Measurements from ENCODE around the gene SMARCAL1. TPM values are rescaled to one million over a fixed set of nuclear protein-coding genes. Genes with fewer than 3 reads are reported as not detected.

Gene SMARCAL1
- total and polyA plus RNA-seq, 2 experiments from 2014 or later = 18.8 to 19.9 TPM

- Histone ChIP-seq H2AFZ (no peak overlapping the region), H3K9me2 (replicated peaks; ENCODE audit: insufficient read depth) (no peaks in the 10 kb centered on the region), H3K27me3 (no peaks in the 10 kb centered on the region), H3K9me3 (ENCODE audit: low read depth) (no peaks in the 10 kb centered on the region), H3K4me2 (no peak overlapping the region), H4K20me1 (ENCODE audit: insufficient read depth, poor library complexity, severe bottlenecking) (no peaks in the 10 kb centered on the region), H3K36me3 (replicated peaks; ENCODE audit: insufficient read depth, low read depth) (no peaks in the 10 kb centered on the region), H3K4me1 (ENCODE audit: insufficient read depth) (no peaks in the 10 kb centered on the region), H3K4me3 (no peak overlapping the region), H3K79me2 (no peaks in the 10 kb centered on the region), H3K27ac (no peak overlapping the region)
- TF ChIP-seq EZH2phosphoT487 (IDR thresholded peaks at IDR 0.05; ENCODE audit: low read depth, severe bottlenecking, unreplicated experiment) (no peak), EZH2 (IDR thresholded peaks at IDR 0.05; ENCODE audit: borderline replicate concordance) (no peak), CTCF (IDR thresholded peaks at IDR 0.05; ENCODE audit: poor library complexity) (no peak)
- no peak for DNase-seq (ENCODE audit: low spot score)
Measured at GRCh38 chr2:216469661-216470060, 57.4 kb downstream of the SMARCAL1 start.

- H3K27ac ChIP-seq = no peak overlapping the region
- no peaks in the 10 kb centered on the region for H3K4me1 ChIP-seq (ENCODE audit: insufficient read depth)
- DNase-seq (ENCODE audit: low spot score) = no peak
- 87% methylated on average over 3 of the region's 3 CpGs for WGBS (ENCODE audit: low lambda C conversion rate, missing lambda C conversion rate)
- no peaks in the 10 kb centered on the region for H3K9me3 ChIP-seq (ENCODE audit: low read depth)
- H3K4me3 ChIP-seq = no peak overlapping the region
- no peaks in the 10 kb centered on the region for H3K9me2 ChIP-seq (replicated peaks; ENCODE audit: insufficient read depth)
- H3K4me2 ChIP-seq = no peak overlapping the region
- H2AFZ ChIP-seq = no peak overlapping the region
- no peaks in the 10 kb centered on the region for H3K36me3 ChIP-seq (replicated peaks; ENCODE audit: insufficient read depth, low read depth)
- H3K79me2 ChIP-seq = no peaks in the 10 kb centered on the region
- no peaks in the 10 kb centered on the region for H4K20me1 ChIP-seq (ENCODE audit: insufficient read depth, poor library complexity, severe bottlenecking)
- no peaks in the 10 kb centered on the region for H3K27me3 ChIP-seq
- TF ChIP-seq EZH2 (IDR thresholded peaks at IDR 0.05; ENCODE audit: borderline replicate concordance) (no peak), CTCF (IDR thresholded peaks at IDR 0.05; ENCODE audit: poor library complexity) (no peak), EZH2phosphoT487 (IDR thresholded peaks at IDR 0.05; ENCODE audit: low read depth, severe bottlenecking, unreplicated experiment) (no peak)
Measured at GRCh38 chr2:216473187-216473586, 60.9 kb downstream of the SMARCAL1 start.

- H3K4me2 ChIP-seq = no peak overlapping the region
- no peaks in the 10 kb centered on the region for H3K4me1 ChIP-seq (ENCODE audit: insufficient read depth)
- H2AFZ ChIP-seq = no peak overlapping the region
- no peak overlapping the region for H3K4me3 ChIP-seq
- H3K9me2 ChIP-seq (replicated peaks; ENCODE audit: insufficient read depth) = no peaks in the 10 kb centered on the region
- H4K20me1 ChIP-seq (ENCODE audit: insufficient read depth, poor library complexity, severe bottlenecking) = no peaks in the 10 kb centered on the region
- H3K36me3 ChIP-seq (replicated peaks; ENCODE audit: insufficient read depth, low read depth) = no peaks in the 10 kb centered on the region
- H3K27me3 ChIP-seq = no peaks in the 10 kb centered on the region
- no peak overlapping the region for H3K27ac ChIP-seq
- no peak for DNase-seq (ENCODE audit: low spot score)
- no peak for TF ChIP-seq EZH2phosphoT487 (IDR thresholded peaks at IDR 0.05; ENCODE audit: low read depth, severe bottlenecking, unreplicated experiment)
- TF ChIP-seq CTCF (IDR thresholded peaks at IDR 0.05; ENCODE audit: poor library complexity) = no peak
- no peak for TF ChIP-seq EZH2 (IDR thresholded peaks at IDR 0.05; ENCODE audit: borderline replicate concordance)
- 95% methylated on average over 12 of the region's 12 CpGs for WGBS (ENCODE audit: low lambda C conversion rate, missing lambda C conversion rate)
- no peaks in the 10 kb centered on the region for H3K9me3 ChIP-seq (ENCODE audit: low read depth)
- no peaks in the 10 kb centered on the region for H3K79me2 ChIP-seq
Measured at GRCh38 chr2:216474925-216475670, 62.8 kb downstream of the SMARCAL1 start.

Data from hepatocyte (in vitro differentiated cells).